HepG2 (cell line): ENCODE data around the gene SLC25A44. TPM values are rescaled to one million over a fixed set of nuclear protein-coding genes. Genes with fewer than 3 reads are reported as not detected.

Source experiments
- KMT2A ChIP-seq: sonication (generic); formaldehyde crosslinking; IDR thresholded peaks from 2 replicates; pipeline ENCODE4 v1.4.0; 2020; ENCODE audit warnings: missing genetic modification reagents
- MXI1 ChIP-seq: IDR thresholded peaks from 3 replicates; pipeline ENCODE4 v1.6.1; 2012; ENCODE audit warnings: low read depth, low read length, inconsistent platforms, borderline replicate concordance
- ZHX1 ChIP-seq: sonication (generic); formaldehyde crosslinking; IDR thresholded peaks from 2 replicates; pipeline ENCODE4 v1.8.1; 2022; ENCODE audit warnings: low read depth, mild to moderate bottlenecking, missing genetic modification reagents
- polyA plus RNA-seq, 8 experiments: library from polyadenylated mRNA; depleted of rRNA in 3 of 8; stranded (reverse) in 7 of 8; unstranded in 1 of 8; fragments of >200 nt; fragmentation: Illumina TruSeq in 4 of 8; extraction: Trizol in 4 of 8; gene quantifications; 2 replicates each; pipeline versions ENCODE4 v1.2.1 to v1.2.3, GENCODE V29; 2011 to 2016; ENCODE audit warnings: low read depth in 4 of 8, missing spikeins in 1 of 8, mixed read lengths in 1 of 8; ENCODE audit not compliant: insufficient read depth in 1 of 8
- total RNA-seq, 5 experiments: library from RNA; depleted of rRNA; stranded (reverse); fragments of >200 nt; fragmentation: Illumina TruSeq; extraction: Trizol; gene quantifications; 2 replicates each; pipeline ENCODE4 v1.2.3, GENCODE V29; 2016; ENCODE audit warnings: low read depth in 1 of 5
- TF ChIP-seq, protein P1 (sequence below): sonication (generic); formaldehyde crosslinking; IDR thresholded peaks from 2 replicates; pipeline ENCODE4; 2020; ENCODE audit warnings: missing genetic modification reagents, mild to moderate bottlenecking, borderline replicate concordance
- TF ChIP-seq, protein P2 (sequence below): sonication (generic); formaldehyde crosslinking; IDR thresholded peaks from 2 replicates; pipeline ENCODE4 v1.4.0; 2020; ENCODE audit warnings: missing genetic modification reagents
- TF ChIP-seq, protein P3 (sequence below), 2 experiments: fragments of 450-650 bp in 1 of 2; sonication (generic) in 1 of 2; formaldehyde crosslinking in 1 of 2; IDR thresholded peaks; 2 replicates each; pipeline versions ENCODE4 v1.6.1 to v1.8.0; 2016 to 2022; ENCODE audit warnings: antibody characterized with exemption in 1 of 2, mild to moderate bottlenecking in 1 of 2, missing genetic modification reagents in 1 of 2

The SLC25A44 gene
- total and polyA plus RNA-seq, 2 of the 13 experiments (the other 11 are each of a cell fraction or from before 2014, with no cell fraction given) = 10.7 to 13.4 TPM

DNA sequence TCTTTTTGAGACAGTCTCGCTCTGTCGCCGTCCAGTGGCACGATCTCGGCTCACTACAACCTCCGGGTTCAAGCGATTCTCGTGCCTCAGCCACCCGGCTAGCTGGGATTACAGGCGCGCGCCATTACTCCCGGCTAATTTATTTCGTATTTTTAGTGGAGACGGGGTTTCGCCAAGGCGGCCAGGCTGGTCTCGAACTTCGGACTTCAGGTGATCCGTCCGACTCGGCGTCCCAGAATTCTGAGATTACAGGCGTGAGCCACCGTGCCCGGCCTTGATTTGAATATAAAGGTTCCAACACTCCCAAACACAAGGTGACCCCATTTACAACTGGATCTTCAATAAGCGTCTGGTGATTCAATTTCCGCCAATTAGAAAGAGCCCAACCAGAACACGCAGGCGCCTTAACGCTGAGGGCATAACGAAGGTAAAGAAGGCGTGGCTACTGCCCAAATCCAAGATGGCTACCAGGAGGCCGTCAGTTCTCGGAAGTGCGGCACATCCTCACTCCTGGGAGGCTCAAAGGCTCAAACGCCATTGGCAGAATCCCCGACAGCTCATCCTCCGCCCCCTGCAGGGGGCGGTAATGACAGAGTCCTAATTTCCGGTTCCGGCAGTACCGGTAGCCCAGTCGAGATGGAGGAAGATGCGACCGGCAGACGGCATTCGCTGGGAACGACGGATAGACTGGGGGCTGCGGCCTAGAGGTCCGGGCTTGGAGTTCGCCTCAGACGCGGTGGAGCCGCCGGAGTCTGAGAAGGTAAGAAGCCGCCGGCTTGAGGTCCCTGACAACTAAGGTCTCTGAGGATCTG lies at the start of gene SLC25A44 (continued):
- TF ChIP-seq ZHX1 (CRISPR knock-in tag) = peak; percentile 60; the same call in 1 of the 2 replicates
- TF ChIP-seq, protein P1, sequence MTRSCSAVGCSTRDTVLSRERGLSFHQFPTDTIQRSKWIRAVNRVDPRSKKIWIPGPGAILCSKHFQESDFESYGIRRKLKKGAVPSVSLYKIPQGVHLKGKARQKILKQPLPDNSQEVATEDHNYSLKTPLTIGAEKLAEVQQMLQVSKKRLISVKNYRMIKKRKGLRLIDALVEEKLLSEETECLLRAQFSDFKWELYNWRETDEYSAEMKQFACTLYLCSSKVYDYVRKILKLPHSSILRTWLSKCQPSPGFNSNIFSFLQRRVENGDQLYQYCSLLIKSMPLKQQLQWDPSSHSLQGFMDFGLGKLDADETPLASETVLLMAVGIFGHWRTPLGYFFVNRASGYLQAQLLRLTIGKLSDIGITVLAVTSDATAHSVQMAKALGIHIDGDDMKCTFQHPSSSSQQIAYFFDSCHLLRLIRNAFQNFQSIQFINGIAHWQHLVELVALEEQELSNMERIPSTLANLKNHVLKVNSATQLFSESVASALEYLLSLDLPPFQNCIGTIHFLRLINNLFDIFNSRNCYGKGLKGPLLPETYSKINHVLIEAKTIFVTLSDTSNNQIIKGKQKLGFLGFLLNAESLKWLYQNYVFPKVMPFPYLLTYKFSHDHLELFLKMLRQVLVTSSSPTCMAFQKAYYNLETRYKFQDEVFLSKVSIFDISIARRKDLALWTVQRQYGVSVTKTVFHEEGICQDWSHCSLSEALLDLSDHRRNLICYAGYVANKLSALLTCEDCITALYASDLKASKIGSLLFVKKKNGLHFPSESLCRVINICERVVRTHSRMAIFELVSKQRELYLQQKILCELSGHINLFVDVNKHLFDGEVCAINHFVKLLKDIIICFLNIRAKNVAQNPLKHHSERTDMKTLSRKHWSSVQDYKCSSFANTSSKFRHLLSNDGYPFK (CRISPR knock-in tag) = peak; percentile 67; the same call in 1 of the 2 replicates
- TF ChIP-seq, protein P2, sequence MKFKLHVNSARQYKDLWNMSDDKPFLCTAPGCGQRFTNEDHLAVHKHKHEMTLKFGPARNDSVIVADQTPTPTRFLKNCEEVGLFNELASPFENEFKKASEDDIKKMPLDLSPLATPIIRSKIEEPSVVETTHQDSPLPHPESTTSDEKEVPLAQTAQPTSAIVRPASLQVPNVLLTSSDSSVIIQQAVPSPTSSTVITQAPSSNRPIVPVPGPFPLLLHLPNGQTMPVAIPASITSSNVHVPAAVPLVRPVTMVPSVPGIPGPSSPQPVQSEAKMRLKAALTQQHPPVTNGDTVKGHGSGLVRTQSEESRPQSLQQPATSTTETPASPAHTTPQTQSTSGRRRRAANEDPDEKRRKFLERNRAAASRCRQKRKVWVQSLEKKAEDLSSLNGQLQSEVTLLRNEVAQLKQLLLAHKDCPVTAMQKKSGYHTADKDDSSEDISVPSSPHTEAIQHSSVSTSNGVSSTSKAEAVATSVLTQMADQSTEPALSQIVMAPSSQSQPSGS = 0 out of 2 replicates have a peak, but pooled peaks have one; percentile 12
- TF ChIP-seq MXI1 = peak; percentile 39; the same call in 1 of the 3 replicates
- TF ChIP-seq KMT2A (CRISPR knock-in tag) = peak; percentile 56; the same call in 1 of the 2 replicates
- TF ChIP-seq, protein P3, sequence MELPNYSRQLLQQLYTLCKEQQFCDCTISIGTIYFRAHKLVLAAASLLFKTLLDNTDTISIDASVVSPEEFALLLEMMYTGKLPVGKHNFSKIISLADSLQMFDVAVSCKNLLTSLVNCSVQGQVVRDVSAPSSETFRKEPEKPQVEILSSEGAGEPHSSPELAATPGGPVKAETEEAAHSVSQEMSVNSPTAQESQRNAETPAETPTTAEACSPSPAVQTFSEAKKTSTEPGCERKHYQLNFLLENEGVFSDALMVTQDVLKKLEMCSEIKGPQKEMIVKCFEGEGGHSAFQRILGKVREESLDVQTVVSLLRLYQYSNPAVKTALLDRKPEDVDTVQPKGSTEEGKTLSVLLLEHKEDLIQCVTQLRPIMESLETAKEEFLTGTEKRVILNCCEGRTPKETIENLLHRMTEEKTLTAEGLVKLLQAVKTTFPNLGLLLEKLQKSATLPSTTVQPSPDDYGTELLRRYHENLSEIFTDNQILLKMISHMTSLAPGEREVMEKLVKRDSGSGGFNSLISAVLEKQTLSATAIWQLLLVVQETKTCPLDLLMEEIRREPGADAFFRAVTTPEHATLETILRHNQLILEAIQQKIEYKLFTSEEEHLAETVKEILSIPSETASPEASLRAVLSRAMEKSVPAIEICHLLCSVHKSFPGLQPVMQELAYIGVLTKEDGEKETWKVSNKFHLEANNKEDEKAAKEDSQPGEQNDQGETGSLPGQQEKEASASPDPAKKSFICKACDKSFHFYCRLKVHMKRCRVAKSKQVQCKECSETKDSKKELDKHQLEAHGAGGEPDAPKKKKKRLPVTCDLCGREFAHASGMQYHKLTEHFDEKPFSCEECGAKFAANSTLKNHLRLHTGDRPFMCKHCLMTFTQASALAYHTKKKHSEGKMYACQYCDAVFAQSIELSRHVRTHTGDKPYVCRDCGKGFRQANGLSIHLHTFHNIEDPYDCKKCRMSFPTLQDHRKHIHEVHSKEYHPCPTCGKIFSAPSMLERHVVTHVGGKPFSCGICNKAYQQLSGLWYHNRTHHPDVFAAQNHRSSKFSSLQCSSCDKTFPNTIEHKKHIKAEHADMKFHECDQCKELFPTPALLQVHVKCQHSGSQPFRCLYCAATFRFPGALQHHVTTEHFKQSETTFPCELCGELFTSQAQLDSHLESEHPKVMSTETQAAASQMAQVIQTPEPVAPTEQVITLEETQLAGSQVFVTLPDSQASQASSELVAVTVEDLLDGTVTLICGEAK (IDR thresholded peaks at IDR 0.05) = peak; percentile 48; the same call in 1 of the 2 replicates
- TF ChIP-seq, protein P3 (CRISPR knock-in tag; IDR thresholded peaks at IDR 0.05) = no peak
